HG03565 (cell line): ENCODE data around the gene C1orf50.
"Not testable (repeated sequence)": the region's sequence is repeated elsewhere in the genome, so short reads cannot be mapped to it uniquely, and the experiment has no call there.

Experiments used
- ATAC-seq: cut with Tn5 transposase; IDR thresholded peaks from one replicate; pipeline ENCODE4 v1.9.1; 2021; ENCODE audit warnings: mild to moderate bottlenecking, moderate library complexity; ENCODE audit not compliant: unreplicated experiment

The C1orf50 gene

DNA sequence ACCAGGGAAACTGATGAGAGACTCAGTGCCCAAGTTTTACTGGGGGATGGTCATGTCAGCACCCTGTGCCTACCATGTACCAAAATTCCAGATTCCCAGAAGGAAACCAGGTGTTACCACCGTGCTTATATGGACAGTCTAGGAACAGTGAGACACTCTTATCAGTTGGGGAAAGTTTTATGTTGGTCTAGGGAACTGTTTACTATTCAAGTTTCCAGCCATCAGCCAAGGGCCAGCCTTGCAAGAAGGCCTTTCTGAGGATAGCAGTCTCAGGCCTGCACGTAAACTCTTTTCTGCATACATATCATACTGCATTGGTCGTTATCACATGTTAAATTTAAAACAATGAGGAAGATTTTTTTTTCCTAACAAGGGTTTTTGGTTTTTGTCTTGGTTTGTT, 30.4 kb downstream of the C1orf50 start:
- no peak for ATAC-seq

DNA sequence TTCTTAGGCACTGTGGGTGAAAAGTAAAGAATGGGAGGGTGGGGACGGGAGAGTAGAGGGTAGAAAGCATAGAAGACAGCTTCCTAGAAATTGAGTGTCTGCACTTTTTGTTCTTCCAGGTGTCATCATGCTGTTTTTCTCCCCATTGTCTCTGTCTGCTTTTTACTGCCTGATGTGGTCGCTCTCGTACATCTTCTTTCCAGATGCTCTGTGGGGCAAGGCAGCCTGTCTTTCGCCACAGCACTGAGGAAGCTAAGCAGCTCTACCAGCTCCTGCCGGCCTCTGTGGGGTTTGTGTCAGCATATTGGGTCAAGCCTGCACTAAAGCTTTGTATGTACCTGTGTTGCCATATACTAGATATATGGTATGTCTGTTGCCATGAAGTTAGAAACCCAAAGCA, 30.9 kb downstream of the C1orf50 start:
- no peak for ATAC-seq

DNA sequence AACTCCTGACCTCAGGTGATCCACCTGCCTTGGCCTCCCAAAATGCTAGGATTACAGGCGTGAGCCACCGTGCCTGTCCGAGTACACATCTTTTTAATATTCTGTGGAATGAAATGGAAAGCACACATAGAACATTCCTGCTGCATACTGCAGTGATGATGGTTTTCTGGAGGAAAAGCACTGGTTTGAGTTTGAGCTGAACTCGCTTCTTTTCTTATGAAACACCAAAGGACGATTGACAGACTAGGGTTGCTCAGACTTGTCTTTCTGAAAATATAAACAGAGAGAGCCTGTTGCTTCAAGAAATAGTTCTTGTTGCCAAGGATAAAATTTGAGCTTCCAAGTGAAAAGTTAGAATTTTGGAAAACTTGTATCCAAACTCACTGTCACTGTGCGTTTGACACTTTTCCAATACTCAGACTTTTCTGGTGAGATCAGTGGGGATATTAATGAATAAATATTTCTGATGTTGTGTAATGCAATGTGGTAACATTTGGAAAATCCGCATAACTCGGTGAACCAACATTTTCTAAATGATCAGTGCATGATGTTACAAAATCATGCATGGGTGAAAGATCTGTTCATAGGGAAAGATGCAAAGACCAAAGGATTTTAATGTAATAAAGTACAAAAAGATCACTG, 34.9 kb downstream of the C1orf50 start:
- ATAC-seq: no peak

DNA sequence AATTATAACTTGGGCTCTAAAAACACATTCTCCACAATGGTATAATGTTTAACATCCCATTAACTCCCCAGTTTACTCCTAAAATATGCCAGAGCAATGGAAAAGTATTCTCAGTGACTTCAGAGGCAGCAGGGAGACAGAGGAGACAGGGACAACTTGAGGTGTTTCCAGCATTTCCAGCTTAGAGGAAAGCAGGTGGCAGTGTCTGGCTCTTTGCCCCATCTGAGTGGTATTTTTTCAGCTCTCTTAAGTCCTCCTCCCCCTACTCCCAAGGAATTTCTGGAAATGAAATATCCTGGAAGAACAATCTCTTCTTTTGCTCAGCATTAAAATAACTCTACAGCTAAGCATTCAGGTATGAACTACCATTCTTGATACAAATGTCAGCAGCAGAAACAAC, 39.1 kb downstream of the C1orf50 start:
- no peak for ATAC-seq

DNA sequence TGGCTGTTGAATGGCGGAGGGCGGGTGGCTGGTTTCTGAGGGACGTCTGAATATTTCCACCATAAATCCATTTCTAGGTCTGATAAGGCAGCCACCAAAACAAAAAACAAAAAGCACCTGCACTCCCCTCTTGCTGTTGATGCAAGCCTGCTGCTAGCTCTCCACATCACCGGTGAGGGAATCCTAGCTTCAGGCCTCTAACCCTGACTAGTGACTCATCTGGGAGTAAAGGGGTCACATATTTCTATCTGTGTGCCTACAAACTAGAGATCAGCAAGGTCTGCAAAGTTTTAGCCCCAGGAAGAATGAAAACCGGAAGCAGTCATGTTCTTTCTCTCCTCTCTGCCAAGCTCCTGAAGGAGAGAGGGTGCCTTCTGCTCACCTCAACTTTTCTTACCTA, 39.5 kb downstream of the C1orf50 start:
- ATAC-seq: no peak

DNA sequence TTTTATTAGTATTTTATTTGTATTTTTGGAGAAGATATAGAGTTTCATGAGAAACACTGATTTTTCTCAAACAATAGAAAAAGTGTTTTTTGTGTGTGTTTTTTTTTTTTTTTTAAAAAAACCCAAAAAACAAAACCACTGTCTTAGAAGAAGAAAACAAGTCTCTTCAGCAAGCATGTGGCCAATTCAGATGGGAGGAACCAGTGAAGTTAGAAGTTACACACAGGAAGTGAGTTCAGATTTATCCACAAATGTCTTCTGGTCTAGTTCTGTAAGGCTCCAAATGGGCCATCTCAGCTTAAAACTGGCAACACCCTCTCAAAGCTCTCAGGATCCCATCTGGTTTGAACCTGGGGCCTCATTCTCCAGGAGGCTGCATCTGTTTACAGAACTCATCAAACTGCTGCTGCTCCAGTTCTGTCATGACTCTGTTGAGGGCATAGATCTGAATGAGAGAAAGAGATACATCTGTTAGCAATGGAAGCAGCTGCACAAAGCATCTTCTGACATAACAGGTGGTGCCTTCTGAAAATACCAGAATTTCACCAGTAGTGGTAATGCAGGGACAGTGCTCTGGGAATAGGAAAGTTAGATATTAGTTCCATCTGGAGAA, 40.1 kb downstream of the C1orf50 start:
- no peak for ATAC-seq

DNA sequence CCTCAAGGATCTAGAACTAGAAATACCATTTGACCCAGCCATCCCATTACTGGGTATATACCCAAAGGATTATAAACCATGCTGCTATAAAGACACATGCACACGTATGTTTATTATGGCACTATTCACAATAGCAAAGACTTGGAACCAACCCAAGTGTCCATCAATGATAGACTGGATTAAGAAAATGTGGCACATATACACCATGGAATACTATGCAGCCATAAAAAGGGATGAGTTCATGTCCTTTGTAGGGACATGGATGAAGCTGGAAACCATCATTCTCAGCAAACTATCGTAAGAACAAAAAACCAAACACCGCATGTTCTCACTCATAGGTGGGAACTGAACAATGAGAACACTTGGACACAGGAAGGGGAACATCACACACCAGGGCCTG, 47.8 kb downstream of the C1orf50 start:
- ATAC-seq: not testable (repeated sequence)

DNA sequence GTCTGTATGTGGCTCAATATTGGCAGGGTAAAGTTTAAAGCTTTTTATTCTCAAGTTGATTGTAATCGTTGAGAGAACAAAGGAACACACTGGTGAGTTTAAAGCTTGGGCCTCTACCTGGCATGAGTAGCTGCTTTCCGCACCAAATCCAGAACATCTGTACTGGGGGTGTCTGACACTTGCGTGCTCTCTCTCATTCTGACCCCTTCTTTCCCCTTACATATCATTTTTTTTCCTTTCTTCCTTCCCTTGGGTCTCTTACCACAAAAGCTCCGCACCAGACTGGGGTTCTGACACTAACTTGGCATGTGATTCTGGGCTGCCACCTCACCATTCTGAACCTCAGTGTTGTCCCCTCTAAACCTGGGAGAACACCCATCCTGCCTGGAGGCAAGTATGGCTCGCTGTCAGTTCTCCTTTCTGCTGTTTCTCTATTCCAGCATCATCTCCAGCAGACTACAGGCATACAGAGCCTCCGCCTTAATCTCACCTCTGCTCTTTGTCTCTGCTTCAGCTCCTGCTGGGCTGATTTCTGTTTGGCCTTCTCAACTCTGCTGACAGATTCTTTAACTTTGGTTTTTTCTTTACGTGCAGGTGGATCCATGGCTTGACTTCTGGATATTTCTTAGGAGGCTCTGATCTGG, 49.0 kb downstream of the C1orf50 start:
- ATAC-seq: no peak

DNA sequence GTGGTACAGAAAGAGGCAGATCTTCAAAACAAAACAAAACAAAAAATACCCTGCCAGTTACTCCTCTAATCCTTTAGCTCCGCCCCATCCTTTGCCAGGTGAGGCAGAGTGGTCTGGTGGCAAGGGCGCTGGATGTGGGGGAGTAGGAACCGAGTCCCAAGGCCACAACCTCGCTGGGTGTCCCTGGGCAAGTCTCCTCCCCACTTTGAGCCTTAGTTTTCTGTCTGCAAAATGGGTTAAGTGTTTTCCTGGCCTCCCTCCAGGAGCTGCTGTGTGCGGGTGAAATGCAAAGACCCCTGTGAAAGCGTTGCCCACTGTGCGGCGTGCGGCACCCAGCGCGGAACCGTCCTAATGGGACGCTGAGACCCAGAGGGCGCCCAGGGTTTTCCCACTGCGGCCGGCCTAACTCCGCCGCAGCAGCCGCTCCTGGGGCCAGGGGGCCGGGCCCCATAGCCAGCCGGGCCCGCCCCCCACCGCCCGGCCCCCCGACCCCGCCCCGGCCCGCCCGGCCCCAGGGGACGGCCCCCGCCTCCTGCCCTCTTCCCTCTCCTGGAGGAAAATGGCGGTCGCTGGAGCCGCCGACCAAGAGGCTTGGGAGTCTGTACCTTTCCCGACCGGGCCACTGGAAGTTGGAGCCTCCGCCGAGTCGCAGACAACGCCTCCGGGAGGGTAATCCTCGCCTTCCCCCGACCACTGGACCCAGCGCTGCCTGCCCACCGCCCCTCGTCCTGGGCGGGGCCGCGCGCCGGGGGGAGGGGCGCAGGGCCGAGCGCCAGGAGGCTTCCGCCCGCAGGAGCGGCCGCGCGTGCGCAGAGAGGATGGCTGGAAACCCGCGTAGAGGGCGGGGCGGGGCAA, 49.8 kb downstream of the C1orf50 start, which contains the start of the genes ERMAP and SVBP:
Gene ERMAP (plus strand): TSS at position 538 of the 855 bp plus-strand sequence. CDS start 13,327 bp downstream, outside the sequence.
Gene SVBP (minus strand): TSS at position 813 of the 855 bp plus-strand sequence. CDS start 853 bp downstream, outside the sequence.
- ATAC-seq: peak; percentile 74

DNA sequence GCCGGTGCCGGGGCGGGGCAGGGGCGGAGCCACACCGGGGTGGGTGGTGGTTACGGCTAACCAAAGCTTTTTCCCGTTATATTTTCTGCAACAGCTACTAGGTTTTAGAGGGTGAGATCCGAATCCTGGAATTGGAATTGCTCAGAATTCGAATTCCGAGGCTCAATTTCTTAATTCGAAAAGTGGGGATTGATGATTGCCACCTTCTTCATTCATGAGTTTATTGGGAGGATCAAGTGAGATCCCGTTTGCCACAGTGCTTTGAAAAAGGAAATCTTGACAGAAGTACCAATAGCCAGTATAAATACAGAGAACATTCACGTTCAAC, 50.4 kb downstream of the C1orf50 start:
- ATAC-seq: no peak

DNA sequence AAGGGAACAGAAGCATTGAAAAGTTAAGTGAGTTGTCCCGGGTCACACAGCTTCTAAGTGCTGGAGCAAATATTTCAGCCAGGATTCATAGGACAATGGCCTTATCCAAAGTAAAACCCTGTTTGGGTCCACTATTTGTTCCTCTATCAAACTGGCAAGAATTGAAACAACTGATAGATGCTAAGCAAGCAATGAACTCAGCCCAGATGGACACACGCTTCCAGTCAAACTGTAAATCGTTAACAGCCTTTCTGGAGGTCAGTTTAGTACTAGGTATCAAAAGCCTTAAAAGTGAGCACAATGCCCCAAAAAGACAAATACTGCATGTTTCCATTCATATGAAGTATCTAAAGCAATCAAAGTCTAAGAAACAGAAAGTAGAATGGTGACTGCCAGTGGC, 50.9 kb downstream of the C1orf50 start:
- no peak for ATAC-seq

DNA sequence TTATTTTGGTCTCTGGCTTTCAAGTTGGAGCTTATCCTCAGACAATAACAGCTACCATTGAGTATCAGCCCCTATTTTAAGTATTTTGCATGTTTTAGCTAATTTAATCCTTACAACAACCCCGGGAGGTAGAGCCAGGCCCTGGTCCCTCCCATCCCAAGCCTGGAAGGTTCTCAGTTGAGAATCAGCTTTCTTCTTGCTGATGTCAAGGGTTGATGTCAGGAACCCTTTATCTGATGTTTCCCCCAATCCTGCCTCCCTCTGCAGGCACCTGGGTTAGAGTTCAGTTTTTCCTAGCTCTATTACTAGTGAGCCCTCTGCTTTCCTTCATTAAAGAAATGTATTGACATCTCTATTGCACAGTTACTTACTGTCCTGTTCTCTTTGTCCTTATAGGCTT, 53.8 kb downstream of the C1orf50 start:
- no peak for ATAC-seq

DNA sequence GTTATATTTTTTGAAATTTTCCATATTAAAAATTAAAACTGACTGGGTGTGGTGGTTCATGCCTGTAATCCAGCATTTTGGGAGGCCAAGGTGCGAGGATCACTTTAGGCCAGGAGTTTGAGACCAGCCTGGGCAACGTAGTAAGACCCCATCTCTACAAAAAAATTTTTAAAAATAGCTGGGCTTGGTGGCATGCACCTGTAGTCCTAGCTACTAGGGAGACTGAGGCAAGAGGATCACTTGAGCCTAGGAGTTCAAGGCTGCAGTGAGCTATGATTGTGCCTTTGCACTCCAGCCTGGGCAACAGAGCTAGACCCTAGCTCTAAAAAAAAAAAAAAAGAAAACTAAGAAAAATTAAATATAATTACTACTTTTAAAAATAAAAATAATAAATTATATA, 54.6 kb downstream of the C1orf50 start:
- no peak for ATAC-seq

DNA sequence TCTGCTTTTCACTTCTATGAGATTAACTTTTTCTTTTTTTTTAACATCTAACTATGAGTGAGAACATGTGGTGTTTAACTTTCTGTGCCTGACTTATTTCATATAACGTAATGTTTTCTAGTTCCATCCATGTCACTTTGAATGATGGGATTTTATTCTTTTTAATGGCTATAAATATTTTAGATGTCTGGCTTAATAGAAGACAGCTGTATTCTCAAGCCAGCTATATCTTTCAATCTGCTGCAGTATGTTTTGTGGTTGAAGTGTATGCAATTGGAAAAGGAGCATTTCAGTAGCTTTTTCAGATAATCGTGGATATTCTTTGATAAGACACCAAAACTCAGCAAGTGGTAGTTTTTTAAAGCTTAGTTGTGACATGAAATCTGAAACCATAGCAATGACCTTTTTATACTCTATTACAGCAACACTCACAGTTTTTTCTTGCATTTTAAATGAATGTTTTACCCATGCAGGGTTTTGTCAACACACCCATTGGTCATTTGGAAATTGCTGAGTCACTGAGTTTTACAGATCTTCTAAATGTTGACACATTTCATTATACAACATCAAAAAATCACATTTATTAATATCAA, 55.8 kb downstream of the C1orf50 start:
- no peak for ATAC-seq

DNA sequence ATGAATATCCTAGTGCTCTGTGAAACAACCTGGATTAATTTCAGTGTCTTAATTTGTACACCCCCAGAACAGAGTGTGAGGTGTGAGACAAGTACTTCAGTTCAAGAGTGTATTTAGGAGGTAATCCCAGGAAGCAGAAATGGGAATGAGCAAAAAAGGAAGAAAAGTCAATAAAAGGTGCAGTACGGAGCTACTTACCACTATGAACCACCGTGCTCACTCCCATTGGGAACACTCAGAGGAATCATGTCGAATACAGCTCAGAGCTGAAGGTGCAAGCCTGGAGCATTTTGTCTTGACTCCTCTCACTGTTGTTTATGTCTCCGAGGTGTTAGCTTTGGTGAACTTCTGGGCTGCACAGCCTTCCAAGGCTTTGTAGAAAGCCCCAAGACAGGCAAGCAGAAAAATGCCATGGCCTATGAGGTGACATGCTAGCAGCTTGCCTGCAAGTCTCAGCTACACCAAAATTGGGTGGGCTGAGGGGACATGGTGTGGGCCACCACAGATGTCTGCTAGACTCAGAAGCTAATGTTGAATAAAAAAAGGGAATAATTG, 57.5 kb downstream of the C1orf50 start:
- ATAC-seq: no peak

DNA sequence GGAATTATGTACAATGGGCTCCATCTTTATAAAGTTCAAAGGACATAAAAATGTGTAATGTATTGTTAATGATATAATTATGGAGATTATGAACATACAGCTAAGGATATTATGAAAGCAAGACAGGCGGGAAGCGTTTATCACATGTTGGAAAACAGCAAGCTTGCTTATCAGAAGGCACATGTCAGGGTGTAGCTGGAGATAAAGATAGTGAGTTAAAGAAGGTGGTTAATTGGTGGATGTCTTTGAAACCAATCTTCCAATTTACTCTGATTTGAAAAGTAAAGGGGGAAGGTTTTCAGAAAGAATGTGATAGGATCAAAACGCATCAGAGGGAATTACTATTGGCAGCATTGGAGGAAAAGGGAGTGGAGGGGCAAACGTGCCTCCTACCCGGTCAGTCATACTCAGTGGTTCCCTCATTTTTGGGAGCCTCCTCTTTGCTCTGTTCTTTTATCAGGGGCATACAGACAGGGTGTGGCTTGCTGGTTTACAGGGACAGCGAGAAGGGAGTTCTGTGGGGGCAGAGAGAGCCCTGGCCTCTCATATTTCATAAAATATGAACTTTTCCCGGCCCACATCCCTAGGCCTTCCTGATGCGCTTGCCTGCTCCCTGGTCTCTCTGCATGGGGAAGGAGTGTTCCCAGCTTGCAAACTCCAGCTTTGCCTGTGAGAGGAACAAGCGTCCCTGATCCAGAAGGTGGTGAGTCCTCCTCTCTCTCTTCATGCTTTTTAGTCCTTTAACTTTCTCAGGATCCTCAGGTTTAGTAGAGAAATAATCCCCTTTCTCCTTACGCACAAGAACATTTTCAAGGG, 58.2 kb downstream of the C1orf50 start:
- no peak for ATAC-seq
